Chondrocyte (in vitro differentiated cells): Measurements from ENCODE around the gene SMOC1. TPM values are rescaled to one million over a fixed set of nuclear protein-coding genes. Genes with fewer than 3 reads are reported as not detected.
A peak's percentile ranks its signal among the peaks of the same experiment; 100 is the strongest.

Source experiments
- DNase-seq: peaks from one replicate; pipeline ENCODE4 v3.0.0; 2021; ENCODE audit warnings: mixed read lengths, low spot score
- H3K27ac Mint-ChIP-seq: one replicate; pipeline ENCODE4 v1.8.0; 2021; ENCODE audit warnings: mild to moderate bottlenecking, moderate library complexity, mixed read lengths; ENCODE audit not compliant: unreplicated experiment
- H3K27me3 Mint-ChIP-seq: 2 replicates; pipeline ENCODE4 v1.8.0; 2021; ENCODE audit warnings: low read depth, mixed read lengths
- H3K36me3 Mint-ChIP-seq: 2 replicates; pipeline ENCODE4 v1.8.0; 2021; ENCODE audit warnings: low read depth, mixed read lengths
- H3K4me1 Mint-ChIP-seq: 2 replicates; pipeline ENCODE4 v1.8.0; 2021; ENCODE audit warnings: low read depth, mild to moderate bottlenecking, mixed read lengths
- H3K4me3 Mint-ChIP-seq: one replicate; pipeline ENCODE4 v1.8.0; 2021; ENCODE audit warnings: mild to moderate bottlenecking, moderate library complexity, mixed read lengths; ENCODE audit not compliant: unreplicated experiment
- H3K9me3 Mint-ChIP-seq: 2 replicates; pipeline ENCODE4 v1.8.0; 2021; ENCODE audit warnings: low read depth, mixed read lengths
- total RNA-seq: library from RNA; stranded (reverse); gene quantifications from 3 replicates; pipeline ENCODE4 v1.2.1, GENCODE V29; 2021
- TF ChIP-seq, protein P1 (sequence below): fragments of 200-600 bp; sonication (generic); IDR thresholded peaks from 2 replicates; pipeline ENCODE4 v1.5.0; 2021; ENCODE audit warnings: antibody characterized with exemption, mild to moderate bottlenecking, moderate library complexity

SMOC1 gene
- total RNA-seq, 1 donor from 2014 or later: 1.1 TPM

GRCh38 chr14:70023871-70024270, 144.7 kb downstream of the SMOC1 start:
- Mint-ChIP-seq H3K27ac (no peak overlapping the region), H3K4me1 (peaks cover 2% of the 10 kb centered on the region), H3K27me3 (peaks cover 15% of the 10 kb centered on the region), H3K9me3 (no peaks in the 10 kb centered on the region), H3K36me3 (no peaks in the 10 kb centered on the region), H3K4me3 (no peak overlapping the region)
- DNase-seq: no peak
- TF ChIP-seq, protein P1, sequence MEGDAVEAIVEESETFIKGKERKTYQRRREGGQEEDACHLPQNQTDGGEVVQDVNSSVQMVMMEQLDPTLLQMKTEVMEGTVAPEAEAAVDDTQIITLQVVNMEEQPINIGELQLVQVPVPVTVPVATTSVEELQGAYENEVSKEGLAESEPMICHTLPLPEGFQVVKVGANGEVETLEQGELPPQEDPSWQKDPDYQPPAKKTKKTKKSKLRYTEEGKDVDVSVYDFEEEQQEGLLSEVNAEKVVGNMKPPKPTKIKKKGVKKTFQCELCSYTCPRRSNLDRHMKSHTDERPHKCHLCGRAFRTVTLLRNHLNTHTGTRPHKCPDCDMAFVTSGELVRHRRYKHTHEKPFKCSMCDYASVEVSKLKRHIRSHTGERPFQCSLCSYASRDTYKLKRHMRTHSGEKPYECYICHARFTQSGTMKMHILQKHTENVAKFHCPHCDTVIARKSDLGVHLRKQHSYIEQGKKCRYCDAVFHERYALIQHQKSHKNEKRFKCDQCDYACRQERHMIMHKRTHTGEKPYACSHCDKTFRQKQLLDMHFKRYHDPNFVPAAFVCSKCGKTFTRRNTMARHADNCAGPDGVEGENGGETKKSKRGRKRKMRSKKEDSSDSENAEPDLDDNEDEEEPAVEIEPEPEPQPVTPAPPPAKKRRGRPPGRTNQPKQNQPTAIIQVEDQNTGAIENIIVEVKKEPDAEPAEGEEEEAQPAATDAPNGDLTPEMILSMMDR: no peak

- Mint-ChIP-seq H3K4me3 (no peak overlapping the region), H3K27ac (no peak overlapping the region), H3K27me3 (peaks cover 10% of the 10 kb centered on the region), H3K36me3 (no peaks in the 10 kb centered on the region), H3K9me3 (no peaks in the 10 kb centered on the region), H3K4me1 (peaks cover 10% of the 10 kb centered on the region)
- TF ChIP-seq, protein P1: peak; percentile 87
- no peak for DNase-seq
Measured at GRCh38 chr14:70027785-70028428, 148.7 kb downstream of the SMOC1 start.

DNA sequence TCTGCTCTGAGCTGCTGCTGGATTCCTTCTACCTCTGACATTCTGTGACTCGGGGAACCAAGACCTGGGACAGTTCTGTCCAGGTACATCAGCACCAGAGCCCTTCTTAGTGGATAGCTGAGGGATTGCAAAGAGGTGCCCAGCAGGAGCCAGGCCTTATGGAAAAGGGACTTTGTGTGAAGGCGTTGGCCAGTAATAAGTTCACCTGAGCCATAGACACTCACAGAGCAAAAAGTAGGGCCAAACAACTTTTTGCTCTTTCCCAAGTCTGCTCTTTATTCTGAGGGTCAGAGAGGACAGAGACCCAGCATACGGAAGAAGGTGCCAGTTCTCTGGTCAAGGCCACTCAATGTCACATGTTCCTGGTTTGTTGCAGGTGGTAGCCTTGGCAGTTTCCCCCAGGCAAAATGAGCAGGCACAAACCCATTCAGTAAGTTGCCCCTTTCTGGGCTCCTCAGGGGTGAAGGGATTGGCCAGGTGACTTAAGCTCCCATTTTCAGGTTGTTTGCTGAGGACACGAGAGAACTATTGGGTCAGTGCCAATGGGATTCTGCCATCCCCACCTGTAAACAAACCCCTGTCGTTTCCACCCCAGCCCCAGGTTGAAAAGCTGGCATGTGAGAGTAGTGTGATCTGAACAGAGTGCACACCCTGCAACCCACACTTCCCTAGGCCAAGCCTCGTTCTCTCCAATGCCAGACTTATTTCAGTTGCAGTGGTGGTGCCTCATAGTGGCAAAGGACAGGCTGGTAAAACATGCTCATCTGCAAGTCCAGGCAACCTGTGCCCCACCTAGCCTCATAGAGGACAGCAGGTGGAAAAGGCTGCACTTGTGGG, 150.3 kb downstream of the SMOC1 start:
- Mint-ChIP-seq H3K4me1 (peaks cover 12% of the 10 kb centered on the region), H3K9me3 (no peaks in the 10 kb centered on the region), H3K36me3 (no peaks in the 10 kb centered on the region), H3K27me3 (peaks cover 9% of the 10 kb centered on the region), H3K27ac (no peak overlapping the region), H3K4me3 (no peak overlapping the region)
- TF ChIP-seq, protein P1: no peak
- DNase-seq: no peak

- no peaks in the 10 kb centered on the region for H3K36me3 Mint-ChIP-seq
- no peak for DNase-seq
- TF ChIP-seq, protein P1: no peak
- no peak overlapping the region for H3K4me3 Mint-ChIP-seq
- H3K4me1 Mint-ChIP-seq: peaks cover 12% of the 10 kb centered on the region
- peaks cover 2% of the 10 kb centered on the region for H3K27me3 Mint-ChIP-seq
- no peak overlapping the region for H3K27ac Mint-ChIP-seq
- H3K9me3 Mint-ChIP-seq: no peaks in the 10 kb centered on the region
Measured at GRCh38 chr14:70032016-70032415, 152.8 kb downstream of the SMOC1 start.

- H3K4me1 Mint-ChIP-seq: peaks cover 12% of the 10 kb centered on the region
- DNase-seq: no peak
- H3K27ac Mint-ChIP-seq: peak overlapping the region; percentile 17
- H3K9me3 Mint-ChIP-seq: no peaks in the 10 kb centered on the region
- TF ChIP-seq, protein P1: no peak
- H3K27me3 Mint-ChIP-seq: peaks cover 2% of the 10 kb centered on the region
- no peak overlapping the region for H3K4me3 Mint-ChIP-seq
- H3K36me3 Mint-ChIP-seq: no peaks in the 10 kb centered on the region
Measured at GRCh38 chr14:70032447-70032846, 153.2 kb downstream of the SMOC1 start.
